HG03108 (cell line): ENCODE data around the gene SOX5.

ENCODE experiments used
- ATAC-seq: cut with Tn5 transposase; IDR thresholded peaks from one replicate; pipeline ENCODE4 v1.9.1; 2021; ENCODE audit warnings: moderate library complexity; ENCODE audit not compliant: unreplicated experiment

SOX5 gene

DNA sequence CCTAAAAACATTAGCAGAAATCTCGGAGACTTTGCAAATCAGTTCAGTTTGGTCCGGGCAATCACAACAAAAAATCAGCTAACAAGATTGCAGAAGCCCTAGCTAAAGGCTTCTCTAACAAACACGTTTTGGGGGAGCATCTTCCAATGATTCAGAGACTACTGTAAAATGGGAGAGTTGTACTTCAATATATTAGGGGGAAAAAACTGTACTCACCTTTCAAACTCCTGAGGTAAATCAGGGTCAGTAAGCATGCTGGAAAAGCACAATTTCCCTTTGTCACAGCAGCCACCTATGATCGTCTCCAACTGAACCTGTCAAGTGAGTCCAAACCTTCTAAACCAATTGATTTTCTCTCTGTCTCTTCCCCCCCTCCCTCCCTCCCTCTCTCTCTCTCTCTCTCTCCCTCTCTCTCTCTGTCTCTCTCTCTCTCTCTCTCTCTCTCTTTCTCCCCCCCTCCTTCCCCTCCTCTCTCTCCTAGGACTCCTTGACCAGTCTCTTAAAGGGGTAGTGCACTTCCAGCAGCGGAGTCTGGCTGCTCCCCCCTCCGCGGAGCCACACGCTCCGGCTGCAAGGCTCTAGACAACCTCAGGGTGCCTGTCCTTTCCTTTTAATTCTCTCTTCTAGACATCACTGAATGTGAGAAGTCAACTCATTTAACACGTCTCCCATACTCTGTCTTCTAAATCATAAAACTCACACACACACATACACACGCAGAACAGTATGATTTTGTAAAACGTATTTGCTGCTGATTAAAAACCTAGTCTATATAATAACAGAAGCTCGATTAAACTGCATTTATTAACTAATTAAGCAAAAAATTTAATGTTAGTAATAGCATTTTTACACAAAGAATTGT, at the start of gene SOX5:
TSS of gene SOX5 (minus strand) at position 323 of the 862 bp plus-strand sequence. CDS start at position 254, 69 bp downstream.
- ATAC-seq, result no peak

GRCh38 chr12:23987046-23987445, 37.6 kb upstream of the SOX5 start:
- ATAC-seq, result no peak

DNA sequence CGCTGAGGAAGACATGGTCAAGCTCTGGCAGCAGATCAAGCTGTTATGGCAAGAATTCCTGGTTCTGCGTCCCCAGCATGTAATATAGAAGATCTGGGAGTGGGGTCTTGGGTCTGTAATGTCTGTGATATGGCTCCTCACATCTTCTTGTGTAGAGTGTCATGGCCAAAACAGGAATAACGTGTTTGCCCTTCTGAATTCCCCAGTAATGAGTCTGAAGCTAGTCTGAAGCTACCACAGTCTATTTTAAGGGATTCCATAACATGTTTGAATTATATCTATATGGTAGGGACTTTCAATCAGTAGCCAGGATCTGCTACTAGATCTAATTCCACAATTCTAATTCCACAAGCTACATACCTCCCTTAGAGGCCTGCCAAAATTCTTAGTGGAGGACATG, 31.4 kb upstream of the SOX5 start:
- ATAC-seq, result no peak

- no peak for ATAC-seq
Measured at GRCh38 chr12:23964812-23965211, 15.3 kb upstream of the SOX5 start.

DNA sequence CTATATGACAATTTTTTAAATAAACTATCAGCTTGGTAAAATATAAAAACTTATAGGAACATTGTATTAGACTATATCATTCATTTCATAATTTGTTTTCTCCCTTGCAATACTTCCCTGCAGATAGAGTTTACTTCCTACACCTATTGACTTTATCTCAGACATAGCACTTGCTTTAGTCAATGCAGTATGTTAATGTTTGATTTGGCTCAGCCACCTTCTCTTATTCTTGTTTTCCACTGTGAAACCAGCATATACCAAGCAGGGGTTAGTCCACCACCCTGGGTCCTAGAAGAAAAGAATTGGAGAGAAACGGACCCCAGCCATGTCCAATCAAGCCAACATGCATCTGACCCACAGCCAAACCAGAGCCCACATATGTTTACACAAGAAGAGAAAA, 10.4 kb upstream of the SOX5 start:
- ATAC-seq, result no peak

GRCh38 chr12:23954332-23954731, 4.9 kb upstream of the SOX5 start:
- ATAC-seq, result no peak

- no peak for ATAC-seq
Measured at GRCh38 chr12:23952071-23952470, 2.6 kb upstream of the SOX5 start.

DNA sequence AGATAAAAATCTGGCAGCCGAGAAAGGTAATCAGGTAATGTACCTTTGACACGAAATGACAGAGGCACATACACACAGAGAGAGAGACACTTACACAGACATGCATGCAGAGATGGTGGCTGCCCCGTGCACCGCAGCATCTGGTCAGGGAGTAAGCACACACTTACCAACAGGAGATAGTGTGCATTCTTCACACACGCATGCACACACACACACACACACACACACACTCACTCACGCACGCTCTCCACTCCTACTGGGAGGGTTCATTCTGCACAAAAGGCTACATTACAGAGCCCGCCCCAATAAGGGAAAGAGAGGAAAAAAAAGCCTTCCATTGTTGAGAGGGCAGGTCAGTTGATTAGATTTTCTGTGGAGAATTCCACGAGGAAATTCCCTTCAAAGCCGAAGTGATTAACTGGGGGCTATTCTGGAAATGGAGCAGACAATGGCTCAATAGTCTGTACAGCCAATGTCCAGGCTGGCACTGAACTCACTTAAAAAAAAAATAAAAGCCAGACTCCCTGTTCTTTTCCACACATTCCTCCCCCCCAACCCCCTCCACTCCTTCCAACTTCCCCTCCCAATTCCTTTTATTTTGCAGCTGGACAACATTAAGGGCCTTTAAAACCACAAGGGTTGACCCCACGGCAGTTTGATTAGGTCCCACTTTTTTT, 1.4 kb upstream of the SOX5 start:
- ATAC-seq, result no peak

GRCh38 chr12:23950210-23950774, 822 bp upstream of the SOX5 start:
- no peak for ATAC-seq

DNA sequence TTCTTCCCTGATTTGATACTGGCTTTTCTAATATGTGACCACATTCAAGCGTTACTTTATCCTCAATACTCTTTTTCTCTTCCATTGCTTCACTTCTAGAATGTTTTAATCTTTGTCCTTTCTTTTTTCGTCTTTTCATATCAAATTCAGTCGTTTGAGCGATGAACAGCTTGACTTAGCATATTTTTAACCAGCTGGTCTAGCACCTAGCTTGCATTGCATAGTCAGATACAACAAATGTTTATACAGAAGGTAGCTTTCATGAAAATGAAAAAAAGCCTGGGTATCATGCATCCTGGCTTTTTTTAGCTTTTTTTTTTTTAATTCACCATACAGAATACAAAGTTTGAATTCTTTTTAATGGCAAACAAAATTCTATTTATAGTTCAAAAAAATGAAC, 1.2 kb downstream of the SOX5 start:
- ATAC-seq, result no peak

DNA sequence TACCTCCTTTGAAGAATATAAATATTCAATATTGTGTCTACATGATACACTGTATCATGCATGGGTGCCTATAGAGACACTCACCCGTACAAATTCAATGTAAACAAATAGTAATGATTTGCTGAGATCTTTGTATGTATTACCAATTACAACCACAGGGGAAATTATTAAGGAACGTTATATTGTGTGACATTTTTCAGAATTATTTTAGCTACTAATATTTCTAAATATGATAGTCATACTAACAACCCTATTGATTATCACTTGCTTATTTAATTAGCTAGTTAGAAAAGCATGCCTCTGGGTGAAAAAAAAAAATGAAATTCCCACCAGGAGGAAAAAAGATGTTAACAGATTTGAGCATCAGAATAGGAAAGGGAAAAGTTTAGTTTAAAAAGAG, 2.1 kb downstream of the SOX5 start:
- ATAC-seq, result no peak

DNA sequence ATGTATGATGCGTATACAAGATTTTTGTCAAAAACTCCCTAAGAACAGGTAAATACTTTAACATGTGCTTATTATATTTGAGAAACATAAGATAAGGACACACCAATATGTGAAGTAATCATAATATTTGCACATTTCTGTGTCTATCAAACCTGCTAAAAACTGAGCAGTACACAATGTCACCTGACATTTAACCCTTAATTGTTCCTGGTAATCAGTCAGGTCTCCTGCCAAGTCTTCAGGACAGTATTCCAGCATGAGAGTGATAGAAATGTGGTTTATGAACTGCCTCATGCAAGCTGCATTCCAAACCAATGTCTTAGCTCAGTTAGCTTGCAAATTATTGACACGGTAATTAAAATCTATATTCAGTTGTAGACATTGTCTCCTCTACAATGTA, 4.2 kb downstream of the SOX5 start:
- ATAC-seq, result no peak

GRCh38 chr12:23944067-23944466, 5.4 kb downstream of the SOX5 start:
- ATAC-seq, result no peak

- ATAC-seq, result no peak
Measured at GRCh38 chr12:23942841-23943240, 6.6 kb downstream of the SOX5 start.

- no peak for ATAC-seq
Measured at GRCh38 chr12:23941780-23942179, 7.7 kb downstream of the SOX5 start.

DNA sequence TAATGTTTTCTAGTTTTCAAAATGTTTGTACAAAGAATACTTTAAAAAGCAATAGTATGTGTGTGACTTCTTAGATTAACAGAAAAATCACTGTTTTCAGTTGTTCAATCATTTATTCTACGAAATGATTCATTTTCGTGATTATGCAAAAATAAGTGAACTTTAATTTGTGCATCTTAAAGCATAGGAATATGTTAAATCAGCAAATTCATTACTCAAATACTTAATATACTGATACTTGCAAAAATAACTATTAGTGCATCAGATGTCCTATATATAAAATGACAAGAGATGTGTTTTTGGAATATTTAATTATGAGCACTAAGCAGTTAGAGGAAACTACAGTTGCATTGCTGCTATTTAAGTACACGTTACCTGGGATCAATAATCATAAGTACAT, 11.0 kb downstream of the SOX5 start:
- ATAC-seq, result no peak

DNA sequence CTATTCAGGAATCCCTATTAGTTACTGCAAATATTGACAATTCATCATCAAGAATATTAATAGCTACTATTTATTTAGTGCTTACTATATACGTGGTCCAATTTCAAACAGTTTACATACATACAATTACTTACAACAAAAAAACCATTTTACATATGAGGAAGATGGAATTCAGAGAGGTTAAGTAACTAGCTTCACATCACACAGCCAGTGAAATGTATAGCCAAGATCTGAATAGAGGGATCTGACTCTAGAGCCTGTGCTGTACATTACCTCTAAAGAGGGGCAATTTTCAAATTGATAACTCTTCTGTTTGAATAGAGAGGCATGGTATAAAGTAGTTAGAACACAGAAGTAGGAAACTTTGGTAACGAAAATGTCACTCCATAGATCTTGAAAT, 18.3 kb downstream of the SOX5 start:
- no peak for ATAC-seq

DNA sequence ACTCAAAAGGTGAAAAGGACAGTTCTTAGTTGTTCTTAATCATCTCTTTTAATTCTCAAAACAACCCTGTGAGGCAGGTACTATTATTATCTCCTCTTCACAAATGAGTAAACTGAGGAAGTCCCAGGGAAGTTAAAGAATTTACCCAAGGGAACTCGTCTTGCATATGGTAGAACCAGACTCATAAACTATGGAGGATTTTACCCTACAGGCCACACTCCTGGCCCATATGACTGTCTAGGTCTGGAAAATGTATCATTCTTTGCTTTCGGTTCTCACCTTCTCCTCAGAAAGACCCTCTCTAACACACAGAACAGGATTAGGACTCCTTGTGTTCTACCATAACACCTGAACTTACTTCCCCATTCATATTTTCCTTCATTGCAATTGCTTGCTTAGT, 18.9 kb downstream of the SOX5 start:
- ATAC-seq, result no peak

DNA sequence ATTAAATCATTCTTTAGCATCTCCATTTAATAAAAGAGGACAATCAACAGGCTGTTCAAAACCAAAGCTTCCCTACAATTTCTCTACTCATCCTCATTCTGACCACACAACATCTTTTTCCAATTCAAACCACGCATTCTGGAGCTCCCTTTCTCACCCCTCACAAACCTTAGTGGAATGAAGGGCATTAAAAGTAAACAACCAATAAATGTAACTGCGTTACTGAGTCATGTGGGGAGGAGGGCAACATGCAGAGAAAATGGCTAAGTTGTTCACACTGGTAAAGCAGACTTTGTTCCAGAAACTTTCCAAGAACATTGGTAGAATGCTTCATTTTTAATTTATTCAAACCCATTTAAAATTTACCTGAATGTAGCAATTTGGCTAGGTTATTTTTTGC, 19.6 kb downstream of the SOX5 start:
- no peak for ATAC-seq

DNA sequence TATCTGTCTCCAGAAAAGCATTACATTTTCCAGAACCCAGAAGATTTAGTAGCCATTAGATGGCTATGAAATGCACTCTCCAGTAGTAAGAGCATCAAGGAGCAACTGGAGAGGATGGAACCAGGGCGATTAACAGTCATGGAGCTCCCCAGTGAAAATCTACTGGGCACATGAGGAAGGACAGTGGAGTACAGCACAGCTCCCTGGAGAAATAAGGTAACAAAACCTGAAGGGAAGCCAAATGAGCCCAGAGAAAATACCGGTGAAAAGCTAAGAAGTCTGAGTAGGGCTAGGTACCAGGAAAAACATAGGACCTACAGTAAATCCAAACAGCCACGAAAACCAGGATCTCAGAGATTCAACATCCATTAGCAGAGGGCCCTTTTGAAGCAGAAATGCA, 21.6 kb downstream of the SOX5 start:
- no peak for ATAC-seq

DNA sequence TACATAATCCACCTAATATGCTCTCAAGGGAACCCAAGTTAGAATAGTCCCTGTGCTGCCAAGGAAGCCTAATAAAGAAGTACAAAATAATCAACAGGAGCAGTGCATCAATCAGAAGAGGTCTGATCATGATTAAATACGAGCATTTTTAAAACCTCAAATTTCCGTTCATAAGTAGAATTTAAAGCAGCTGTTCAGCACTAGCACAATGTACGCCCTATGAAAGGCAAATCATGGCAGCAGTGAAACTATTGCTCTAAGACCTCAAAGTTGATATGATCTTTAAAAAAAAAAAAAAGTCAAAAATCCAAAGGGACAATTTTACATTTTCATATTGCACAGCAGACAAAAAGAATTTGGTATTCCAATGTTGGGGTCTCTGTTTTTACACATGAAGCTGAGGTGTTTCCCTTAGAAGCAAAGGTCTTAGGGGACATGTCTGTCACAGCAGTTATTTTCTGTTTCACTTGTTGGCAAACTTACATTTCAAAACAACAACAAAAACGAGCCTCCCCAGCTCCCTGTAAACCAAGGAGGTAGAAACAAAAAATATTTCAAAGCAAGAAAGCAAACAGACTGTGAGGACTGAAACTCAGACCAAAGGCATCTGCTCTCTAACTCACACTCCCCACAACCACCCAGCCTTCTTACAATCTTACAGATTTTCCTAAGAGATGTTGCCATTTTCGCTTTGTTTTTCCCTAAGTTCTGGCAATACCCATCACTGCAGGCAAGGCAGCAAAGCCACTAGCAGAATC, 28.2 kb downstream of the SOX5 start:
- ATAC-seq, result no peak
